HEK293T (cell line): ENCODE measurements around the gene IRF2BP2.

Experiments
- BHLHE40 ChIP-seq: fragments of 450-650 bp; IDR thresholded peaks from 2 replicates; pipeline ENCODE4 v1.6.1; 2016; ENCODE audit warnings: mild to moderate bottlenecking, moderate library complexity, borderline replicate concordance
- CTBP1 ChIP-seq: fragments of 450-650 bp; IDR thresholded peaks from 2 replicates; pipeline ENCODE4 v1.6.1; 2016; ENCODE audit warnings: borderline replicate concordance
- ELF4 ChIP-seq: fragments of 450-650 bp; IDR thresholded peaks from 2 replicates; pipeline ENCODE4 v1.6.1; 2017; ENCODE audit warnings: antibody characterized with exemption
- FOXK2 ChIP-seq: fragments of 450-650 bp; IDR thresholded peaks from 2 replicates; pipeline ENCODE4 v1.6.1; 2016; ENCODE audit warnings: mild to moderate bottlenecking
- FOXM1 ChIP-seq: fragments of 450-650 bp; IDR thresholded peaks from 2 replicates; pipeline ENCODE4 v1.6.1; 2017; ENCODE audit warnings: mild to moderate bottlenecking, borderline replicate concordance
- HDGF ChIP-seq: fragments of 450-650 bp; IDR thresholded peaks from 2 replicates; pipeline ENCODE4 v1.6.1; 2017; ENCODE audit warnings: antibody characterized with exemption, borderline replicate concordance
- LEF1 ChIP-seq: fragments of 450-650 bp; IDR thresholded peaks from 2 replicates; pipeline ENCODE4 v1.6.1; 2017; ENCODE audit warnings: mild to moderate bottlenecking, borderline replicate concordance
- PKNOX1 ChIP-seq: fragments of 450-650 bp; IDR thresholded peaks from 2 replicates; pipeline ENCODE4 v1.6.1; 2016
- SP1 ChIP-seq: fragments of 450-650 bp; IDR thresholded peaks from 2 replicates; pipeline ENCODE4 v1.6.1; 2017
- SUZ12 ChIP-seq: fragments of 450-650 bp; IDR thresholded peaks from 2 replicates; pipeline ENCODE4 v1.6.1; 2016; ENCODE audit warnings: mild to moderate bottlenecking
- TARDBP ChIP-seq: fragments of 450-650 bp; IDR thresholded peaks from 2 replicates; pipeline ENCODE4 v1.6.1; 2016

- TF ChIP-seq ELF4 (no peak), SP1 (no peak), BHLHE40 (no peak), CTBP1 (no peak), LEF1 (no peak), TARDBP (no peak), FOXM1 (no peak), PKNOX1 (no peak), SUZ12 (no peak), FOXK2 (no peak), HDGF (no peak)
Observed at GRCh38 chr1:234647245-234647644, 37.3 kb upstream of the IRF2BP2 start.
